Measurements from ENCODE around the gene PPARD. TPM values are rescaled to one million over a fixed set of nuclear protein-coding genes. Genes with fewer than 3 reads are reported as not detected.
A peak's percentile ranks its signal among the peaks of the same experiment; 100 is the strongest.
"Not testable (repeated sequence)": the region's sequence is repeated elsewhere in the genome, so short reads cannot be mapped to it uniquely, and the experiment has no call there.

Gene PPARD
- total RNA-seq, 1 experiment from 2014 or later, result 22.7 TPM

- no peak for DNase-seq (ENCODE audit: low read depth)
Observed at GRCh38 chr6:35436071-35436857, 93.9 kb downstream of the PPARD start.

- not testable (repeated sequence) for DNase-seq (ENCODE audit: low read depth)
Observed at GRCh38 chr6:35438378-35439065, 96.2 kb downstream of the PPARD start.

GRCh38 chr6:35439308-35439707, 97.0 kb downstream of the PPARD start:
- no peak for DNase-seq (ENCODE audit: low read depth)

GRCh38 chr6:35441205-35441604, 98.8 kb downstream of the PPARD start:
- no peak for DNase-seq (ENCODE audit: low read depth)

- DNase-seq (ENCODE audit: low read depth), result no peak
Observed at GRCh38 chr6:35441642-35442041, 99.3 kb downstream of the PPARD start.

- DNase-seq (ENCODE audit: low read depth), result no peak
Observed at GRCh38 chr6:35442693-35443092, 100.3 kb downstream of the PPARD start.

- no peak for DNase-seq (ENCODE audit: low read depth)
Observed at GRCh38 chr6:35443341-35444030, 101.1 kb downstream of the PPARD start.

GRCh38 chr6:35445691-35446090, 103.3 kb downstream of the PPARD start:
- DNase-seq (ENCODE audit: low read depth), result peak; percentile 78

- DNase-seq (ENCODE audit: low read depth), result peak; percentile 48
Observed at GRCh38 chr6:35448191-35448590, 105.8 kb downstream of the PPARD start.

GRCh38 chr6:35449287-35449881, 107.0 kb downstream of the PPARD start:
- DNase-seq (ENCODE audit: low read depth), result peak; percentile 79

GRCh38 chr6:35451354-35452182, 109.2 kb downstream of the PPARD start:
- DNase-seq (ENCODE audit: low read depth), result no peak

GRCh38 chr6:35452183-35453090, 110.1 kb downstream of the PPARD start, which contains the start of gene FANCE:
FANCE (plus strand) TSS chr6:35452338; CDS start chr6:35452546, 208 bp downstream.
- peak; percentile 91 for DNase-seq (ENCODE audit: low read depth)

GRCh38 chr6:35453236-35453635, 110.9 kb downstream of the PPARD start:
- DNase-seq (ENCODE audit: low read depth), result no peak

GRCh38 chr6:35454391-35455110, 112.2 kb downstream of the PPARD start:
- no peak for DNase-seq (ENCODE audit: low read depth)

GRCh38 chr6:35457907-35458306, 115.5 kb downstream of the PPARD start:
- DNase-seq (ENCODE audit: low read depth), result no peak

GRCh38 chr6:35461270-35461669, 118.9 kb downstream of the PPARD start:
- DNase-seq (ENCODE audit: low read depth), result no peak

- no peak for DNase-seq (ENCODE audit: low read depth)
Observed at GRCh38 chr6:35463292-35463691, 120.9 kb downstream of the PPARD start.

- DNase-seq (ENCODE audit: low read depth), result no peak
Observed at GRCh38 chr6:35465646-35466045, 123.3 kb downstream of the PPARD start.

Measured in M059J (cell line).